Activated CD4-positive, CD25-positive, alpha-beta regulatory T cell treated with anti-CD3 and anti-CD28 coated beads, Interleukin-2, amount 50 U/mL, for 16 hours (primary cell): ENCODE data around the gene DGLUCY.
"Not testable (repeated sequence)": the region's sequence is repeated elsewhere in the genome, so short reads cannot be mapped to it uniquely, and the experiment has no call there.

Experiments
- DNase-seq: peaks from one replicate; pipeline ENCODE4 v3.0.0-alpha.2; 2020; ENCODE audit warnings: low read depth, low spot score

The DGLUCY gene

DNA sequence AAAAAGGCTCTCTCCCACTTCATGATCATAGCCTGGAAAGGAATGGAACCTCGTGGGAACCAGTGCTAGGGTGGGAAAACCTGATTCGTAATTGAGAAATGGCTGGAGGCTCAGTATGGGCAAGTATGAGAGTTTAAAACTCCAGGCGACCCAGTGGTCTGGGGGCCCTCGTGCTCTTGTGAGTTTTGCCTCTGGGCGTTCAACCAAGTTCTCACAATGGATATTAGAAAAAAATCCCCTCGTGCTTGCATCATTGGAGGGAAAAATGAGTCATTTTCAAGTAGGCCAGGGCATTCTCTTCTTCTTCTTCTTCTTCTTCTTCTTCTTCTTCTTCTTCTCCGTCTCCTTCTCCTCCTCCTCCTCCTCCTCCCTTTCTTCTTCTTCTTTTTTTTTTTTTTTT is 91.6 kb downstream of the DGLUCY start:
- DNase-seq: no peak

DNA sequence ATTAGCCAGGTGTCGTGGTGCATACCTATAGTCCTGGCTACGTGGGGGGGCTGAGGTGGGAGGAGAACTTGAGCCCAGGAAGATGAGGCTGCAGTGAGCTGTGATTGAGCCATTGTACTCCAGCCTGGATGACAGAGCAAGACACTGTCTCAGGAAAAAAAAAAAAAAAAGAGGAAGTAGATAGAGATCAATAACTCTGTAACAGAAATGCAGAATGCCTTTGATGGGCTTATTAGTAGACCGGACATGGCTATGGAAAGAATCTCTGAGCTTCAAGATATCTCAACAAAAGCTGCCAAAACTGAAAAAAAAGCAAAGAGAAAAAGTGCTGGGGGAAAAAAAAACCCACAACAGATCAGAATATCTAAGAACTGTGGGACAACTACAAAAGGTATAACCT is 93.1 kb downstream of the DGLUCY start:
- DNase-seq: no peak

DNA sequence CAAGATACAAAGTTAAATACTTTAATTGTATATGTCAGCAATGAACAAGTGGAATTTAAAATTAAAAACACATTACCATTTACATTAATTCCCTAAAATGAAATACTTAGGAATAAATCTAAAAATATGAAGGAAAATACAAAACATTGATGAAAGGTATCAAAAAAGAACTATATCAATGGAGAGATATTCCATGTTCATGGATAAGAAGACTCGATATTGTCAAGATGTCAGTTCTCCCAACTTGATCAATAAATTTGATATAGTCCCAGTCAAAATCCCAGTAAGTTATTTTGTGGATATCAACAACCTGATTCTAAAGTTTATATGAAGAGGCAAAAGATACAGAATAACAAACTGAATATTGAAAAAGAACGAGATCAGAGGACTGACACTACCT is 97.1 kb downstream of the DGLUCY start:
- no peak for DNase-seq

DNA sequence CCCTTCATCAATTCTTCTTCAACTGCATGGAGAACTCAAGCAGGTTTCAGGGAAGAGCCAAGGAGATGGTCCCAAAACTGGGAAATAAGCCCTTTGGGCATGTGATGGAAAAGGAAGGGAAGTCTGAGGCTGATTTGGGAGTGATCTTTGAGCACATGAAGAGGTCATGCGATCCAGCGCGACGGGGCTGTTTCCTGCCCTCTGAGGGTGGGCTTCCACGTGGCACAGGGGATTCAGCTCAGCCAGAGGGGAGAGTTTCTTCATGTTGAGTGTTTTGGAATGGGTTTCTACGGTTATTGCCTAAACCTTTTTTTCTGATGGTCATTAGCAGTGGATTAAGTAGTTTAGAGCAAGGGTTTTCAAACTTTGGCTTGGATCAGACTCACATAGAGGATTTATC is 100.4 kb downstream of the DGLUCY start:
- no peak for DNase-seq

DNA sequence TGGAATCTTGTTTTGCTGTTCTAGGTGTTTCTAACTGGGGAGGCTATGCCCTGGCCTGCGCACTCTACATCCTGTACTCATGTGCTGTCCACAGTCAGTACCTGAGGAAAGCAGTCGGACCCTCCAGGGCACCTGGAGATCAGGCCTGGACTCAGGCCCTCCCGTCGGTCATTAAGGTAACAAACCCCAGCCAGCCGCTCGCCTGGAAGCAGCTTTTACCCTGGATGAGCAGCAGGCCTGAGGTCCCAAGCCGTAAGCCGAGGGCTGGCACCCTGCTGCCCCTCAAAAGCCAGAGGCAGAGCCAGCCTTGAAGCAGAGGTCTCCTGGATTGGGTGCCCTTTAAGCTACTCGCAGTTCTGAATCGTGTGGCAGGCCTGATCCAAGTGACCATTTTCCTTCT is 101.5 kb downstream of the DGLUCY start:
- DNase-seq: no peak

DNA sequence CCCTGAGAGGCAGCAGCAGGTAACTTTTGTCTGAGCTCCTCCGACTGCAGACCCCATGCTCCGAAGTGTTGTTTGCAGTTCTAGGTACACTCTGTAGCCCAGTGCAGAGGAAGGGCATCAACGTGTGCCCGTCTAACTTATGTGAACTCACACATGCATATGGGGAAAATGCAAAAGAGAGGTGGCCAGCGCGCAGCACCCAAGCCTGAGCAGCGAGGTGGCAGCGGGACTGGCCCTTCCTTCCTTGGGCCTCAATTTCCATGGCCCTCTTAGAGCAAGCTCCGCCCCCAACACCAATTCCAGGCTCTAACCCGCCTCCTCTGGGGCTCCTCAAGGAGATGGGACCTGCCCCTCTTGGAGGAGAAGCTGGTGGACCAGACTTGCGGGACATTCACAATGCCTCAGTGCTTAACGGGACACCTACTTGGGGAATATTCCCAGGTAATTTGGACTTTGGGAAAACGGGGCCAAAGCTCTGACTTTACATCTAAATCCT is 102.9 kb downstream of the DGLUCY start:
- no peak for DNase-seq

DNA sequence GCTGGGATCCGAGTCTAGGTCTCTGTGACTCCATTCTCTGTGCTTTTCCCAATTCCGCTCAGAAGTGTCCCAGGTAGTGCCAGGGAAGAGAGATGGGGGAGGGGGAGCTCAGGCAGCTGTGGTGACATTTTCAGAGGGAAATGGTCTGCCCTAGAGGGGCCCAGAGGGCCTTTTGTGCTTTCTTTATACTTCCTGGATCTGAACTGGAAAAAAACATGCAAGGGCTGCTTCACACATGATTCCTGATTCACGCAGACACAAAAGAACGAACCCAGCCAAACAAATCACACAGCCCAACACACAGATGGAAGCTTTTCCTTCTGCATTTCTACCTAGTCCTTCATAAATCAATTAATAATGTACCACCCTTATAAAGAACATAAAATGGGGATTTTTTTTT is 104.1 kb downstream of the DGLUCY start:
- DNase-seq: no peak

DNA sequence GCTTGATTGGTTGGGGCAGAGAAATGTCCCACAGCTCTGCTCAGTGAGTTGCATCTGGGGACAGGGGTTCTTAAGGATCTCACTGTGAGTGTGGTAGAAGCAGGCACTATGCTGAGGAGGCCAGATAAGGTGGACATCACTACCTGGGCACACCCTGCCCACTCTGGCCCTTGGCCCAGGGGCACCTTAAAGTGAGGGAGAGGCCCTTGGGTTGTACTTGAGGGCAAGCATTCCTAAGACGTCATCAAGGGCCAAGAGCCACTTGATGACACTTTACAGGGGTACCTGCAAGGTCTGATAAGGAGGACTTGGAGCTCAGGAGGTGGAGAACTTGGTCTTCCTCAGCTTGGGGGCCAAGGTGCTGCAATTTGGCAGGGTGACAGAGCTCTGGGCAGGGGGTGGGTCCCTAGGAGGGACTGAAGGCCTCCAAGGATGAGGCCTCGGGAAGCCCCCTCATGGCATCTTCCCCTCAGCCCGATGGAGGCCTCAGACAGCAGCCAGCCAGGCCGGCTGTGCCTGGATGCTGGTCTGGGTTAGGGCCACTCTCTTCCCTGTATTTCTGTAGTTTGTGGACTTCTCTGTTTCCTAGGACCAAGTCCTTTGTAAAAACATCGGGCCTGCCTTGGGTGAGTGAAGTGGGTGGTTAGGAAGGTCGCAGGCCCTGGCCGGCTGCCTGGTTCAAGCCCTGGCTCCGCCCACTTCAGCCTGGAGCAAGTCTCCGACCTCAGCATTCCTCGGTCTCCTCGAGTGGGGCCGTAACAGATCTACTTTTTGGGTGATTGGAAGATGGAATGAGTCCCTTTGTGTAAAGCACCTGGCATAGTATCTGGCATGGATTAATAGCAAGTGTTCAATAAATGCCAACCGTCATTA is 105.9 kb downstream of the DGLUCY start:
- DNase-seq: no peak

DNA sequence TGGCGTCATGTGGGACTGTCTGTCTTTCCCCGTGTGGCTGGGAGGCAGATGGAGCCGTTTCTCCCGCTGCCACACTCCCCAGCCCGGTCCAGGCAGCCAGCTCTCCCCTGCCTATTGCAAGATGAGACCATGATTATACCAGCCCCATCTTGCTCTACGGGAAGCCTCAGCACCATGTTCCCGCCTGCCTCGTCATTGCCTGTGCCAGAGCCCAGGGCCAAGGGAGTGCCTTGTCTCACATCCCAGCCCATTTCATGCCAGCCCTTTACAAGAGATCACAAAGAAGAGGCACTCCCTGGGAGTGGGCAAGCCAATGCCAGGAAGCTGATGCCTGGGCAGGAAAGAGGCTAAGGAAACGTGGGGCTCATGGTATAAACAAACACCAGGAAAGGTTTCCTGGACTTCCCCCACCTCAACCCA is 106.7 kb downstream of the DGLUCY start:
- no peak for DNase-seq

DNA sequence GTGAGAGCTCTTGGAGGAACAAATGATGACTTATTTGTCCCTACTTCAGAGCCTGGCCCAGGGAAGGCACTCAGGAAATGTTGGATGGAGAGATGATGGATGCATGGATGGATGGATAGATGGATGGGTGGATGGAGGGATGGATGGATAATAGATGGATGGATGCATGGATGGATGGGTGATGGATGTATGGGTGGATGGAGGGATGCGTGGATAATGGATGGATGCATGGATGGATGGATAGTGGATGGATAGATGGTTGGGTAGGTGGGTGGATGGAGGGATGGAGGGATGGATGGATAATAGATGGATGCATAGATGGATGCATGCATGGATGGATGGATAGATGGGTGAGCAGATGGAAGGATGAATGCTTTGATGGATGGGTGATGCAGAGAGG is 107.4 kb downstream of the DGLUCY start:
- DNase-seq: no peak

DNA sequence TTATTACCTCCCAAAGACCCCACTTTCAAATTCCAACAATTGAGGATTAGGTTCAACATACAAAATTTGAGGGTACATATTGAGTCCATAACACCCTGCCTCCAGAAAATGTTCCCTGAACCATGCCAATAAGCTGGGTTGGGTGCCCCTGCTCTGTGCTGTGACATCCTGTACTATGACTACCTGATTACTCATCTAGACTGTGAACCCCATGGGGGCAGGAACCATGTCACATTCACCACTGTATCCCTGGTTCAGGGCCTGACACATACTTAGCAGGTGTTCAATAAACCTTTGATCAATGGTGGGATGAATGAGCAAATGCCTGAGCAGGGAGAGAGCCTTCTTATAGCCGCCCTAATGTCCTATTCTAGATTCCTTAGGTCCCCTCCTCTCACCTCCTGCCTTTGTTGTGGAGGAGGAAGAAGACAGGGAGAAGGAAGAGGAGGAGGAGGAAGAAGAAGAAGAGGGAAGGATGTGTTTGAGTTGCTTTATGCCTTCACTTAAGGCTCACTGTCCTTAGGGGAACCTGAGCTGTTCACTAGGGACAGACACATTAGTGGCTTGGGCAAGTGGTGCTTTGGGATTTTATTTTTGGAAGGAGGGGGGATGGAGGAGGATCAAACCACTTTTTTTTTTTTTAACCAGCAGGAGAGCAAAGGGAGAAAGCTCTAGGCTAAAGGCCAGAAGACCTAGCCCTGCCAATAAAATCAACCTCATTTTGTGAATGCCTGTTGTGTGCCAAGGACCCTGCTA is 109.3 kb downstream of the DGLUCY start:
- DNase-seq: no peak

DNA sequence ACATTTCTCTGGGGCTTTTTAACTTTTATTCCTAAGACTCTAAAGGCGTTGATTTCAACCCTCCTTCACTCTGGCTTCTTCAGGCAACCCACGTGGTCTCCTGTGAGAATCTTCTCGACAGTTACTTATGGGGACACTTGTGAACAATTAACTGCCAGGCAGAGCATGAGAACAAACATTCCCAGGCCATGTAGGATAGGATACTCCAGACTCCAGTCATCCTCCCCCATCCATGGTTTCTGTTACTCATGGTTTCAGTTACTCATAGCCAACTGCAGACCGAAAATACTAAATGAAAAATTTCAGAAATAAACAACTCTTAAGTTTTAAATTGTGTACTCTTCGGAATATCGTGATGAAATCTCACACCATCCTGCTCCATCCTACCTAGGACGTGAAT is 111.2 kb downstream of the DGLUCY start:
- no peak for DNase-seq

DNA sequence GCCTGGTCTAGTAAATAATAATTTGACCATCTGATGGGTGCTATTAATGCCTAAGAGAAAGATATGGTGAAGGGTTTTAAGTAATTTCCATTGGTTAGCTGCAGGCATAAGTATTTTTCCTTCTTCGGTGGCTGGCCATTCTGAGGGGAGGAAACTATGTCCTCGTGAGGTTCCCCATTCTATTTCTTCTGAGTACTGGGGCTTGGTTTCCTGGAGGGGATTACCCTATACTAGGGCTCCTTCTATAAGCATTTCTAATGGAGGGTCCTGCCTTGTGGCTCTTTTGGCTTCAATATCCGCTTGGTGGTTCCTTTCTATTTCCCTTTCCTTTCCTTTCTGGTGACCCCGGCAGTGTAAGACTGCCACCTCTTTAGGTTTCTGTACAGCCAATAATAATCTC is 112.5 kb downstream of the DGLUCY start:
- not testable (repeated sequence) for DNase-seq

DNA sequence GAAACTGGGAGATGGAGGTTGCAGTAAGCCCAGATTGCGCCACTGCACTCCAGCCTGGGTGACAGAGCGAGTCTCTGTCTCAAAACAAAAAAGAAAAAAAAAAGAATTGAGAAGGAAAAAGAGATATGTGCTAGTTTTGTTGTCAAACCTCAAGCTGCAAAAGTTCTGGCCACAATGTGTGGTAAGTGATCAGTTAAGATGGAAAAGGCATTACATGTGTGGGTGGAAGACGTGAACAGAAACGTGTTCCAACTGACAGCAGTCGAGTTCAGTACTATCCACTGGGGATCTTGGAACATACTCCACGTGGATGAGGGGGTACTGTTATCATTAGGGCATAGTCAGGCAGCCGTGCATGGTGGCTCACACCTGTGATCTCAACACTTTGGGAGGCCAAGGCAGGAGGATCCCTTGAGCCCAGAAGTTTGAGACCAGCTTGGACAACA is 113.3 kb downstream of the DGLUCY start:
- no peak for DNase-seq

DNA sequence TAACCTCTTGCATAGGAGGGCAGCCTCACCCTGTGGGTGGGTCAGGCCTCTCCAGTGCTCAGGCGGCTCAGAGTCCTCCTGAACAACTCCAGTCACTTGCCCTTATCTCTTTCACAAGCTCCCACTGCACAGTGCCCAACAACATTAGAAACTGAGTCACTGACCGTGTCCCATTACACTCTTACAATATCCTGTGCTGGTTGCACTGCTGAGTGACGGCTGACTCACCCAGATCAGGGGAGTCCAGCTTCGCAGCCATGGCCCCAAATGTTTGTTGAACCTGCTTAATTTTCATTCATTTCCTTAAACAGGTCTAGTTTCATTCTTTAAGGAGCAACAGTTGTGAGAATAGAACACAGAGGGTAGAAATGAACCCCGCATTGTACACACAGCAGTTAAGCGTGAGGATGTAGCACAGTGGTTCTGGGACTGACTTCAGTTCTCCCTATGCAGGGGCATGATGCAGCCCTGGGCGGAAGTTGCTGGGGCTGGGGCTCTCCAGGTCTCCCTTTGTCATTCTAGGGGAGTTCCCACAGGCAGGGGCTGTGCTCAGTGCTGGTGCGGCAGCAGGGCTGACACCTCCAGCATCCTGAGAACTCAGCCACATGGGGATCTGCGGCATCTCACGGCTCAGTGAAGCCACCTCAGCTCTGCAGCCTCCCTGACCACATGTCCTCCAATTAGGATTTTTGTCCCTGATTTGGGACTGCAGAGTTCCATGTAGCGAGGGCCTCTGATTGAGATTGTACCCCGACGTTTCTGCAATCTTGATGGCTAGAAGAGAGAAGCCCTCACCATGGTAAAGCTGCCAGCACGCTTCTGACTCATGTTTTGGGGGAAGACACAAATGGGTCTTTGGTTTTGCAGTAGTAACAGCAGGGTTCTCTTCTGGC is 114.5 kb downstream of the DGLUCY start:
- peak; percentile 64 for DNase-seq

DNA sequence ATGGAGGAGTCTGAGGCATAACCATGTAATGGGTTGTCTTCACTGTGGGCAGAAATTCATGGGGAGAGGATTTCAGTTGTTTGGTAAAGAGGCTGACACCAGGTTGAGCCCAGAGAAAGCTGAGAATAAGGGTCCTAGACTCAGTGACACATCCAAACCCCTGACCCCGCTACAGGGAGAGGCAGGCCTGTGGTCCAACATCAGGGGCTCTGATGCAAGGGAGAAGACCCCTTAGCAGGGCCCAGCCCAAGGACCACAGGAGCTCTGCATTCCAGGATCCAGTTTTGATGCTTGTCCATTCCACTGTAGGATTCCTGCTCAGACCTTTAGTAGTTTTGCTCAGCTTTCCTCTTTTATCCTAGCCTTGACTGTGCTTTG is 115.1 kb downstream of the DGLUCY start:
- no peak for DNase-seq

DNA sequence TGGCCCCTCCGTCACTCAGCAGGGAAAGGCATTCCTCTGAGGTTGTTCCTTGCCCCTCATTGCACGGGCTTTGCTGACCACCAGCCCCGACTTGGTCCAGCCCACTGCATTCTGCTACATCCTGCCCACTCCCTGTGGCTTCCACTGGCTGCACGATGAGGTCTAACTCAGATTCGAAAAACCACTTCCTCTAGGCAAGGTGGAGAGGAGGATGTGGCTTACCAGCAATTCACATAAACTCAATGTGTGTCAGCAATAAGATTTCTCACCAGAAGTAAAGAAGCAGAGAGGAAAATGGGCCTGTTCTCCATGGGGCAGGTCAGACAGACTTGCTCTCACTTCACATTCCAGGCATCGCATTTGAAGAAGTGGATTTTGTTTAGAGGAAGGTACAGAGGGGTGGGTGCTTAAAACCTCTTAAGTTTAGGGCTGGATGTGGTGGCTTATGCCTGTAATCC is 115.9 kb downstream of the DGLUCY start:
- DNase-seq: peak; percentile 54

DNA sequence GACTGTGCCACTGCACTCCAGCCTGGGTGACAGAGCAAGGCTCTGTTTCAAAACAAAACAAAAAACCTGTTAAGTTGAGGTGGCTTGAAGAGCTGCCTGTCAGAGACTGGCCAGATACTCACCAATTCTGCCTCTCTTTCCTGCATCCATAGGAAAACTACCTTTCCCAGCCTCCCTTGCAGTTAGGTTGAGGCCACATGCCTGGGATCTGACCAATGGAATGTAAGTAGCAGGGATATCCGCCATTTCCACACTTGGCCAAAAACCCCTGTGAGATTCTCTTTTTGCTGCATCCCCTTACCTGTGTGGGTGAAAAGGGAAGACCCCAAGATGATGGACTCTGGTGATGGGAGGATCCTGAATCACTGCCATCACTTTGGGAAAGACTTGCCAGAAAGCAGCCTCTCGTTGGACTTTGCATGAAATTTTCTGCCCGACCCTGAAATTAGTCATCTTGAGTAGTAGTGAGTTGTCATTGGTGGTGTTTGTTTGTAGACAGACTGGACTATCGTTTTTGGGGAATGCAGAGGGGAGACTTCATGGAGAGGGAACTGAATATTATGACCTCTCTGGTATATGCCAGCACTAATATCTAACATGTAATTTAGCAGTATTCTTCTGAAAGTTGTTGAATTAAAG is 116.6 kb downstream of the DGLUCY start:
- DNase-seq: no peak

DNA sequence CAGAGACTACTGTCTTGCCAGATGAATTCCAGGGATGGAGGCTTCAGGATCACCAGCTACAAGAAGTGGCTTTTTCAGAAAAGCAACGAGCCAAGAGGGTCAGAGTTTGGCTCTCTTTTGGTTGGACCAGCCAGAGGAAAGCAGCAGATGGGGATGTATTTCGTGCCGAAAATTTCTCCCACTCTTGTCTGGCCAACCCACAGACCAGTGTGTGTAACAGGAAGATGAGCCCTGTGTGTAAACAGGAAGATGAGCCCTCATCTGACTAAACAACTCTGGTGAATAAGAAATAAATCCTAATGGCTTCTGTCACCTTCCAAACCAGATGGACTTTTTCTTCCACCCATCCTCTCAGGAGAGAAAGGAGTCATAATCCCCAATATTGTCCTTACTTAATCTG is 117.6 kb downstream of the DGLUCY start:
- no peak for DNase-seq

DNA sequence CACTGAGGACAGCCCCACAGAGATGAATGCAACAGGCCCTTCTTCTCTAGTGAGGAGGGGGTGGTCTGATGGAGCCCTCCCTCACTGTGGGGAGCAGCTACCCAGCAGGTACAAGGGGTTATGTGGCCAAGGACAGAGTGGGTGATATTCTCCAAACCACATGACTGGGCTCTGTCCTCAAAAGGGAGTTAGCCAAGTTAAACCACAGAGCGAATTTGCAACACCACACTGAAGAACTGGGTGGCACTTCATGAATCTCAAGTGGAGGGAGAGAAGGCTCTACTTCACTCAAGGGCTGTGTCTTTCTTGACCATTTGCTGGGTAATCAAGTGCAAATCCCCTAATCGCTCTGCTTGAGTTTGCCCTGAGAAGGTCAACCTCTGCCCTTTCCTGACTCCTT is 118.2 kb downstream of the DGLUCY start:
- DNase-seq: no peak

DNA sequence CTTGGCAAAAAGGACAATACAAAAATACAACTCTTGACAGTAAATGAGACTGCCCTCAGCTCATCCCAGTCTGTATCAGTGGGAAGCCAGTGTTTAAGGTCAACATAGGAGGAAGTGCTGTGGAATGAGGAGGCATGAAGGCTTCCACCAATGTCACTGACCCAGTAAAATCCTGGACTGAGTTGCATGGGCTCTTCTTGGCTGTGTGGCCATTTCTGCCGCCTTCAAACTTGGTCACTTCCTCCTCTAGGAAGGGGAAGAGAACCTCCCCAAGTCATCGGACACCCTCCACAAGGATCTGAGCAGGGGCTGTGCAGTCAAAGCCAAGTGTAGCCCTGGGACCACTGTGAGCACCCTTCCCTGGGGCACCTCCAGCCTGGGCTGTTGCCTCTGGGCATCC is 118.7 kb downstream of the DGLUCY start:
- DNase-seq: no peak
